GM19467 (cell line): ENCODE measurements around the gene C1QTNF6.
"Not testable (repeated sequence)": the region's sequence is repeated elsewhere in the genome, so short reads cannot be mapped to it uniquely, and the experiment has no call there.

Source experiments
- ATAC-seq: cut with Tn5 transposase; IDR thresholded peaks from one replicate; pipeline ENCODE4 v1.9.1; 2021; ENCODE audit warnings: mild to moderate bottlenecking, moderate library complexity; ENCODE audit not compliant: unreplicated experiment

The C1QTNF6 gene

GRCh38 chr22:37178350-37179125, 9.5 kb downstream of the C1QTNF6 start:
- no peak for ATAC-seq

- no peak for ATAC-seq
These were observed 10.3 kb downstream of the C1QTNF6 start for GRCh38 chr22:37177755-37178154.

DNA sequence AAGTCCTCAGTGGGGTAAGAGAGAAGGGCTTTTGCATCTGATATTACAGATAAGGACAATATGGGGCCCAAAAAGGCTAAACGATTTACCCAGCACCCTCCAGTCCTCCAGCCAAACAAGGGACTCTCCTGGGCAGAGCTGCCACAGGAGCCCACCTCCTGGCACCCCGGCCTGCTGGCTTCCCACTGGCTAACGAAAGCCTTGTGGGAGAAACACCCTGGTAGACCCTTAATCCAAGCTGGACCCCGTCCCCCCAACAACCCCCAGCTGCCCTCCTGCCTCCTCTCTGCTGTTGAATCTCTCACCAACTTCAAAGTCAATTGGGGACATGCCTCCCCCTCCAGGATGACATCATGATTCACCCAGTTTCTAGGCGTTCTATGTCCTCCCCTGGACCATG, 10.8 kb downstream of the C1QTNF6 start:
- ATAC-seq, result no peak

GRCh38 chr22:37176464-37177061, 11.5 kb downstream of the C1QTNF6 start:
- ATAC-seq, result no peak

DNA sequence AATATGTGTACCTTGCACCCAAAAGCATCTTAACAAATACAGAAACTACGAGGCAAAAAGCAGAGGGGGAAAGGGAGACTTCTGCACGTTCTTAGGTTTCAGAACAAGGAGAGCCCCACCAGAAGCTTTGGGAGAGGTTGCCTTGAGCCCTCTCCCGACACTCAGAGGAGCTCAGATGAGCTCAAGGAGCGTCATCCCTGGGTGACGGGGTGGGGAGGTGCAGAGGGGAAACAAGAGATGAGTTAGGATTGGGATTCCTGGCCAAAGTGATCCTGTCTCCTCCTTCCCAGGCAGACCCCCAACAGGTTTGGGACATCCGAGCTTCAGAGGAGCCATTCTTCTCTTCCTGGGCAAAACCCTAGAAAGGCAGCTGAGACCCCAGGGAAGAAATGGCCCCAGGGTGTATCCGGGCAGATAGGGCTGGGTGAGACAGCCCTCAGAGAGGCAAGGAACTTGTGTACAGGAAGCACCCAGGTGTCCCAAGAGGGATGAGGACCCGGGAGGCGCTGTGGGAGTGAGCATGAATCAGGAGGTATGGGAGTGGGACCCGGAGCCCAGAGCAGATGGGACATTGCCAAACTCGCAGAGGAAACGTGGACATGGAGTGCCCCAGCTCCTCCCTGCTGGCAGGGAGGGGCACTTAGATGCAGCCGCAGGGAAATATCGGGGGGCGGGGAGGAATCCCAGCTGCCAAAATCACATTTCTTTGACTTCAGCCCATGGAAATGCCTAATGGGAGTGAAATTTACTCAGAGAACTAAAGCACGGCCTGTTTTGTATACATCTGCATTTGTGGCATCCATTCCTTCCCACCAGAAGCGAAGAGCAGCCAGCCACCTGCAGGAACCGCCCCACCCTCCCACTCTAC, 12.4 kb downstream of the C1QTNF6 start:
- no peak for ATAC-seq

GRCh38 chr22:37174964-37175363, 13.1 kb downstream of the C1QTNF6 start:
- no peak for ATAC-seq

DNA sequence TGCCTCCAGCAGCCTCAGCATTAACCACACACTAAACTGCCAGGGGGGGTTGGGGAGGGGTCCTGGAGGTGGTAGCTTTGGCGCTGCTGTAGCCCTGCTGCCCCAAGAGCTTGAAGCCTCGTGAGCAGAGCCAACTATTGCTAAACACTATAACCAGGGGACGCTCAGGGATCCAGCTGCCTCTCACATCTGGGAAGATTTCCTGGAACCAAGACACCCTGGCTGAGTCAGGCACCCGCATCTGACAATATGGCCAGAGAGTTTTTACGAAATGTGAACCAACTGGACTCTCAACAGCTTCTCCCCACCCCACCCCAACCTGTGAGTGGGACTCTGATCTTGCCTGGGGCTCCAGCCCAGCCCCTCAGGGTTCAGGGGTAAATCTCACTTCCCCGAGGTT, 14.3 kb downstream of the C1QTNF6 start:
- ATAC-seq, result no peak

DNA sequence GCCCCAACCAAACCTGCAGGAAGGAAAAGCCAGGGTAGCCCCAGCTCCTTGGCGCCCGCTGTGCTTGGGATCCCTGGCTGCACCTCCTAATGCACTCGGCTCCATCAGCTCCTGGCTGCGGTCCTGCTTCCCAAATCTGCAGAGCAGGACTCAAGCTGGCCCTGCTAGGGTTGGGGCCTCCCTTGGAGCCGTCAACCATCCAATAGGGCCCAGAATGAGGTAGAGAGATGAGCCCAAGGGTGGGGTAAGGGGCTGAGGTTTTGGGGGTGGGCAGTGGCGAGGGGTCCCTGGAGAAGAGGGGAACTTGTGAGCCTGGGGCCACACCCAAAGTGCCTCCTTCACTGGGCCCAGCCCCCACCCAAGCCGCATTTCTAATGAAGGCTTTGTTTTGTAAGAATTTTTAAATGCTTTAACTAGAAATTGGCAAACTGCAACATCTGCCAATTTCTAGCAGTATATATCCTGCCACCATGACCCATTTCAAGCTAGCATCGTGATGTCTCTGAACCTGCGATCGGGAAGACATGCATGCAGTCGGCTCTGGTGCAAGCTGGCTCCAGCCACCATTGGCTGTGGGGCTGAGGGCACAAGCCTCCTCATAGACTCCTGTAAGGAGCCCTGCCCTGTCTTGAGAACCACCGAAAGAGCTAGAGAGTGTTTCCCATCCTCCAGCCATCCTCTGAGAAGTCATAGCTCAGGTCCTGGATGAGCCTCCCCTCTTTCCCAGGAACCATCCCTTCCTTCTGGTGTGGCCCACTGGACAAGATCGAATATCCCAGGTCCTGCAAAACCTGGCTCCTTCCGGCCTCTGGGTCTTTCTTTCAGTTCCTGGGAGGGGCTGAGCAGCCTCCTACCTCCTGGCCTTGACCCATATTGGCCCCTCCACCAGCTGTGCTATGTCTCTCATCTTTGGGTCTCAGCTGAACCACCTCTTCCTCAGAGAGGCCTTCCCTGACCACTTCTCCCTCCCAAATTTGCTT, 15.5 kb downstream of the C1QTNF6 start:
- ATAC-seq, result no peak

GRCh38 chr22:37171662-37172061, 16.4 kb downstream of the C1QTNF6 start:
- ATAC-seq, result no peak

GRCh38 chr22:37170689-37171405, 17.2 kb downstream of the C1QTNF6 start:
- ATAC-seq, result not testable (repeated sequence)

DNA sequence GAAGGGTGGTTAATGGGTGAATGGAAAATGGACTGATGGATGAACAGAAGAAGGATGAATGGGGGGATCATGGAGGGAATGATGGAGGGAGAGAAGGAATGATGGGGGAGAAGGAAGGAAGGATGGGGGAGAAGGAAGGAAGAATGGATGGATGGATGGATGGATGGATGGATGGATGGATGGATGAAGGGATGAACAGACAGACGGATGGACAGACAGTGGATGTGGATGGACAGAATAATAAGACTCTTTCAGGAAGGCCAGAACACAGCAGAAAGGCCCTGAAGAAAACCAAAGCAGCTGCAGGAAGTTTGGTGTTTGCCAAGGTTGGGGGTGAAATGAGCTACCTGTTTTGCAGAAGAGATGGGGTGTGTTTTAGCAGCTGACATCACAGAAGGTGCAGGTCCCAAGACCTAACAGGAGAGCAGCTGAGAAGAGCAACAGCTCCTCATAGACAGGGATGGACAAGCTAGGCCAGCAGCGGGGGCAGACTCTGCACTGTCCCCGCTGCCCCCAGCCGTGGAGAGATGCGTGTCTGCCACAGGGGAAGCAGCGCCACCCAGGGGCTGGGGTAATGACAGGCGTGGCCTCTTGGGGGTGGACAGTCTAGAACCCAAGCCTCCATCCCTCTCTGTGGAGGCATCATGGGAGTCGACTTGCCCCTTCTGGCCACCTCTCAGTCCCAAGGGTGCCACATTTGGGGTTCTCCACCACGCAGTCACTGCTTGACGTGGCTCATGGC, 17.9 kb downstream of the C1QTNF6 start:
- no peak for ATAC-seq

DNA sequence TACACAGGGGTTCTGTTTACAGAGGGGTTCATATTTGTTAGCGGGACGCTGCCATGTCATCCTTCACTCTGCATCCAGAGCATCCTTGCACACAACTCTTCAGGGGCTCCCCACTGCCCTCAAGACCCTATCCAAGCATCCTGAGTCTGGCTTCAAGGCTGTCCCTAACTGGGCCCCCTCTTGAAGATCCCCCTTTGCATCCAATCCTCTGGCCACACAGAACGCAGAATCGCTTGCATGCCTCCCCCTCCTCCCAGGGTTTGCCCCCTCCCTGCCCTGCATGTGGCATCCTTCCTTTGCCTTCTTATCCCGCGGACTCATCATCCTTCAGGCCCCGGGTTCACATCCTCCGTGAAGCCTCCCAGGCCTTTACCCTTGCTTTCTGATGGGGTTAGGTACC, 18.6 kb downstream of the C1QTNF6 start:
- no peak for ATAC-seq

GRCh38 chr22:37167981-37168647, 19.9 kb downstream of the C1QTNF6 start:
- no peak for ATAC-seq

- ATAC-seq, result no peak
These were observed 20.7 kb downstream of the C1QTNF6 start for GRCh38 chr22:37167176-37167980.

- ATAC-seq, result no peak
These were observed 21.4 kb downstream of the C1QTNF6 start for GRCh38 chr22:37166675-37167066.

- ATAC-seq, result no peak
These were observed 21.9 kb downstream of the C1QTNF6 start for GRCh38 chr22:37165940-37166674.

GRCh38 chr22:37165066-37165465, 23.0 kb downstream of the C1QTNF6 start:
- ATAC-seq, result no peak
